Measurements from ENCODE around the gene PCDHGA9.

PCDHGA9 gene

DNA sequence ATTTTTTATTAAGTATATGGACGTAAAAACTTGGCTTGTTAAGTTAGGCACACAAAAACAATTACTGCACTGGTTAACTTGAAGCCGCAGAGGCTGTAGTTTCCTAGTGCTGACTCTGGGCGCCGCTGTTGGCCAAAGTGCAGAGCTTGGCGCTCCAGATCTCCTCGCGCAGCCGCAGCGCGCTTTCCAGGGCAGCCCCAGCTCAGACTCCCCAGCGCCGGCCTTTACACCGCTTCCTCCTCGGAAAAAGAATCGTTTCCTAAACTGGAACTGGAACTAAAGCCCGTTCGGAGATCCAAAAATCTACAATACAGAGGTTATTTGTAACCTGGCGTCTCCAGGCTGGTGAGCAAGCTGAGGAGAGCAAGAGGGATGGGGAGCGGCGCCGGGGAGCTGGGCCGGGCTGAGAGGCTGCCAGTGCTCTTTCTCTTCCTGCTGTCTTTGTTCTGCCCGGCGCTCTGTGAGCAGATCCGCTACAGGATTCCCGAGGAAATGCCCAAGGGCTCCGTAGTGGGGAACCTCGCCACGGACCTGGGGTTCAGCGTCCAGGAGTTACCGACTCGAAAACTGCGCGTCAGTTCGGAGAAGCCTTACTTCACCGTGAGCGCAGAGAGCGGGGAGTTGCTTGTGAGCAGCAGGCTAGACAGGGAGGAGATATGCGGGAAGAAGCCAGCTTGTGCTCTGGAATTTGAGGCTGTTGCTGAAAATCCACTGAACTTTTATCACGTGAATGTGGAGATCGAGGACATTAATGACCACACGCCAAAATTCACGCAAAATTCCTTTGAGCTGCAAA is 4.6 kb upstream of the PCDHGA9 start, which contains the start of gene PCDHGB5:
PCDHGB5 (plus strand) TSS at position 192 of the 796 bp plus-strand sequence; CDS start at position 373, 181 bp downstream.
- TF ChIP-seq, protein P1, sequence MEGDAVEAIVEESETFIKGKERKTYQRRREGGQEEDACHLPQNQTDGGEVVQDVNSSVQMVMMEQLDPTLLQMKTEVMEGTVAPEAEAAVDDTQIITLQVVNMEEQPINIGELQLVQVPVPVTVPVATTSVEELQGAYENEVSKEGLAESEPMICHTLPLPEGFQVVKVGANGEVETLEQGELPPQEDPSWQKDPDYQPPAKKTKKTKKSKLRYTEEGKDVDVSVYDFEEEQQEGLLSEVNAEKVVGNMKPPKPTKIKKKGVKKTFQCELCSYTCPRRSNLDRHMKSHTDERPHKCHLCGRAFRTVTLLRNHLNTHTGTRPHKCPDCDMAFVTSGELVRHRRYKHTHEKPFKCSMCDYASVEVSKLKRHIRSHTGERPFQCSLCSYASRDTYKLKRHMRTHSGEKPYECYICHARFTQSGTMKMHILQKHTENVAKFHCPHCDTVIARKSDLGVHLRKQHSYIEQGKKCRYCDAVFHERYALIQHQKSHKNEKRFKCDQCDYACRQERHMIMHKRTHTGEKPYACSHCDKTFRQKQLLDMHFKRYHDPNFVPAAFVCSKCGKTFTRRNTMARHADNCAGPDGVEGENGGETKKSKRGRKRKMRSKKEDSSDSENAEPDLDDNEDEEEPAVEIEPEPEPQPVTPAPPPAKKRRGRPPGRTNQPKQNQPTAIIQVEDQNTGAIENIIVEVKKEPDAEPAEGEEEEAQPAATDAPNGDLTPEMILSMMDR (conservative IDR thresholded peaks at IDR 0.05; ENCODE audit: low read depth, low read length): peak; percentile 67
- peak; percentile 68 for DNase-seq (ENCODE audit: low read depth)
- peak within 1 kb of the TSS; percentile 49 for H3K4me3 ChIP-seq (ENCODE audit: low read depth, low read length)

DNA sequence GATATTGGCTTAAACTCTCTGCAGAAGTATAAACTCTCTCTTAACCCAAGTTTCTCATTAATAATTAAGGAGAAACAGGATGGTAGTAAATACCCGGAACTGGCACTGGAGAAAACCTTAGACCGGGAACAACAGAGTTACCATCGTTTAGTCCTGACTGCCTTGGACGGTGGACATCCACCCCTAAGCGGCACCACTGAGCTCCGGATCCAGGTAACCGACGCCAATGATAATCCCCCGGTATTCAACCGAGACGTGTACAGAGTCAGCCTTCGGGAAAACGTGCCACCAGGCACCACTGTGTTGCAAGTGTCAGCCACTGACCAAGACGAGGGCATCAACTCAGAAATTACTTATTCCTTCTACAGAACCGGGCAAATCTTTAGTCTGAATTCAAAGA is 4.0 kb upstream of the PCDHGA9 start:
- TF ChIP-seq, protein P1 (conservative IDR thresholded peaks at IDR 0.05; ENCODE audit: low read depth, low read length): no peak
- no peak overlapping the region for H3K4me3 ChIP-seq (ENCODE audit: low read depth, low read length)
- DNase-seq (ENCODE audit: low read depth): no peak

DNA sequence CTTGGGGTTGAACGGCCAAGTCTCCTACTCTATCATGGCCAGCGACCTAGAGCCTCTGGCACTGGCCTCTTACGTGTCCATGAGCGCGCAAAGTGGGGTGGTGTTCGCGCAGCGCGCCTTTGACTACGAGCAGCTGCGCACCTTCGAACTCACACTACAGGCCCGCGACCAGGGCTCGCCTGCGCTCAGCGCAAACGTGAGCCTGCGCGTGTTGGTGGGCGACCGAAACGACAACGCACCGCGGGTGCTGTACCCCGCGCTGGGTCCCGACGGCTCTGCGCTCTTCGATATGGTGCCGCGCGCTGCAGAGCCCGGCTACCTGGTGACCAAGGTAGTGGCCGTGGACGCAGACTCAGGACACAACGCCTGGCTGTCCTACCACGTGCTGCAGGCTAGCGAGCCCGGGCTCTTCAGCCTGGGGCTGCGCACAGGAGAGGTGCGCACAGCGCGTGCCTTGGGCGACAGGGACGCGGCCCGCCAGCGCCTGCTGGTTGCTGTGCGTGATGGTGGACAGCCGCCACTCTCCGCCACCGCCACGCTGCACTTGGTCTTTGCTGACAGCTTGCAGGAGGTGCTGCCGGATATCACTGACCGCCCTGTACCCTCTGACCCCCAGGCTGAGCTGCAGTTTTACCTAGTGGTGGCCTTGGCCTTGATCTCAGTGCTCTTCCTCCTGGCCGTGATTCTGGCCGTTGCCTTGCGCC is 2.9 kb upstream of the PCDHGA9 start:
- no peak for DNase-seq (ENCODE audit: low read depth)
- H3K4me3 ChIP-seq (ENCODE audit: low read depth, low read length): no peak overlapping the region
- TF ChIP-seq, protein P1 (conservative IDR thresholded peaks at IDR 0.05; ENCODE audit: low read depth, low read length): no peak

DNA sequence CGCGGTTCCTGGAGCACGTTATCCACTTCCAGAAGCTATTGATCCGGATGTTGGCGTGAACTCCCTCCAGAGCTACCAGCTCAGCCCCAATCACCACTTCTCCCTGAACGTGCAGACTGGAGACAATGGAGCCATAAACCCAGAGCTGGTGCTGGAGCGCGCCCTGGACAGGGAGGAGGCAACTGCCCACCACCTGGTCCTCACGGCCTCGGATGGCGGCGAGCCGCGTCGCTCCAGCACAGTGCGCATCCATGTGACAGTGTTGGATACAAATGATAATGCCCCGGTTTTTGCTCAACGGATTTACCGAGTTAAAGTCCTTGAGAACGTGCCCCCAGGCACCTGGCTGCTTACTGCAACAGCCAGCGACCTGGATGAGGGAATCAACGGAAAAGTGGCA is 809 bp downstream of the PCDHGA9 start:
- TF ChIP-seq, protein P1 (conservative IDR thresholded peaks at IDR 0.05; ENCODE audit: low read depth, low read length): no peak
- no peak overlapping the region for H3K4me3 ChIP-seq (ENCODE audit: low read depth, low read length)
- DNase-seq (ENCODE audit: low read depth): no peak

GRCh38 chr5:141407790-141408505 is 5.4 kb downstream of the PCDHGA9 start, which contains the start of gene PCDHGB6:
Gene PCDHGB6, plus strand, starts transcription at chr5:141408021. Its CDS starts 182 bp downstream, at chr5:141408203.
- TF ChIP-seq, protein P1 (conservative IDR thresholded peaks at IDR 0.05; ENCODE audit: low read depth, low read length): peak; percentile 65
- DNase-seq (ENCODE audit: low read depth): peak; percentile 50
- peak within 1 kb of the TSS; percentile 40 for H3K4me3 ChIP-seq (ENCODE audit: low read depth, low read length)

- DNase-seq (ENCODE audit: low read depth): no peak
- no peak overlapping the region for H3K4me3 ChIP-seq (ENCODE audit: low read depth, low read length)
- TF ChIP-seq, protein P1 (conservative IDR thresholded peaks at IDR 0.05; ENCODE audit: low read depth, low read length): no peak
These were observed 7.2 kb downstream of the PCDHGA9 start for GRCh38 chr5:141409598-141410306.

Measured in choroid plexus epithelial cell (primary cell).